Dendritic cell treated with granulocyte-macrophage colony-stimulating factor and Interleukin-4, amounts not matched to agents 40 ng/mL and 50 ng/mL, for 4 days (primary cell): ENCODE measurements around the gene FYCO1.

Experiments
- H3K27ac Mint-ChIP-seq: one replicate; pipeline ENCODE4 v1.8.0; 2022; ENCODE audit warnings: mild to moderate bottlenecking, mixed read lengths
- H3K27me3 Mint-ChIP-seq: one replicate; pipeline ENCODE4 v1.8.0; 2022; ENCODE audit warnings: mild to moderate bottlenecking, mixed read lengths
- H3K36me3 Mint-ChIP-seq: one replicate; pipeline ENCODE4 v1.8.0; 2022; ENCODE audit warnings: low read depth, mixed read lengths
- H3K4me1 Mint-ChIP-seq: one replicate; pipeline ENCODE4 v1.8.0; 2022; ENCODE audit warnings: low read depth, mixed read lengths
- H3K4me3 Mint-ChIP-seq: one replicate; pipeline ENCODE4 v1.8.0; 2022; ENCODE audit warnings: mild to moderate bottlenecking, moderate library complexity, mixed read lengths
- H3K9me3 Mint-ChIP-seq: one replicate; pipeline ENCODE4 v1.8.0; 2022; ENCODE audit warnings: mixed read lengths
- intact Hi-C: fragments of 100-400 bp; cut with micrococcal nuclease; formaldehyde crosslinking; loops from one replicate; pipeline ENCODE4 v1.15.0; 2022

FYCO1 gene

GRCh38 chr3:45933591-45933990 is 62.0 kb downstream of the FYCO1 start:
- H3K4me3 Mint-ChIP-seq: no peak overlapping the region
- H3K27me3 Mint-ChIP-seq: no peaks in the 10 kb centered on the region
- intact Hi-C loops: loop anchor here (10.0 kb wide), 1 partner anchor 281 kb away; no protein-coding TSS in a partner anchor
- H3K9me3 Mint-ChIP-seq: no peaks in the 10 kb centered on the region
- peaks cover 77% of the 10 kb centered on the region for H3K36me3 Mint-ChIP-seq
- peaks cover 9% of the 10 kb centered on the region for H3K4me1 Mint-ChIP-seq
- no peak overlapping the region for H3K27ac Mint-ChIP-seq

- Mint-ChIP-seq H3K27me3 (no peaks in the 10 kb centered on the region), H3K4me1 (peaks cover 9% of the 10 kb centered on the region), H3K4me3 (no peak overlapping the region), H3K36me3 (peaks cover 78% of the 10 kb centered on the region), H3K27ac (no peak overlapping the region), H3K9me3 (no peaks in the 10 kb centered on the region)
- intact Hi-C loops: loop anchor here (10.0 kb wide), 1 partner anchor 283 kb away; no protein-coding TSS in a partner anchor
These were observed 63.5 kb downstream of the FYCO1 start for GRCh38 chr3:45932112-45932511.

GRCh38 chr3:45931496-45931895 is 64.1 kb downstream of the FYCO1 start:
- Mint-ChIP-seq H3K4me1 (peaks cover 9% of the 10 kb centered on the region), H3K27me3 (no peaks in the 10 kb centered on the region), H3K27ac (no peak overlapping the region), H3K4me3 (no peak overlapping the region), H3K36me3 (peaks cover 78% of the 10 kb centered on the region), H3K9me3 (no peaks in the 10 kb centered on the region)
- intact Hi-C loops: loop anchor here (10.0 kb wide), 1 partner anchor 283 kb away; no protein-coding TSS in a partner anchor

GRCh38 chr3:45929042-45929679 is 66.5 kb downstream of the FYCO1 start:
- Mint-ChIP-seq H3K9me3 (no peaks in the 10 kb centered on the region), H3K4me3 (no peak overlapping the region), H3K27me3 (no peaks in the 10 kb centered on the region), H3K36me3 (peaks cover 75% of the 10 kb centered on the region), H3K27ac (no peak overlapping the region), H3K4me1 (peaks cover 9% of the 10 kb centered on the region)
- intact Hi-C loops: loop anchor here (1.0 to 5.0 kb wide), 2 partner anchors 168 to 417 kb away; no protein-coding TSS in a partner anchor

DNA sequence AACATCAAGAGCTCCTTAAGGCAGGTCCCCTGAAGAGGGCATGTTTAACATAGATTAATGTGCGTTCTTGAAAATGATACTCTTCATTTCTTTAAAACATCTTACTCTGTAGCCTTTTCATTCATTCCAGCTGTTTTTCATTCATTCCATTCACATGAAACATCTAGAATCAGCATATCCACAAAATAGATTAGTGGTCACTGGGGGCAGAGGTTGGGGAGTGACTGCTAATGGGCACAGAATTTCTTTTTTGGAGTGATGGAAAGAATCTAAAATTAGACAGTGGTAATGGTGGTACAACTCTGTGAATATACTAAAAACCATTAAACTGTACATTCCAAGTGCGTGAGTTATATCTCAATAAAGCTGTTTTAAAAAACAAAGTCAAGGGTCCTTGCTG is 67.7 kb downstream of the FYCO1 start:
- intact Hi-C loops: loop anchor here (5.0 kb wide), 1 partner anchor 416 kb away; no protein-coding TSS in a partner anchor
- Mint-ChIP-seq H3K27ac (no peak overlapping the region), H3K27me3 (no peaks in the 10 kb centered on the region), H3K4me1 (peaks cover 9% of the 10 kb centered on the region), H3K9me3 (no peaks in the 10 kb centered on the region), H3K4me3 (no peak overlapping the region), H3K36me3 (peaks cover 79% of the 10 kb centered on the region)

DNA sequence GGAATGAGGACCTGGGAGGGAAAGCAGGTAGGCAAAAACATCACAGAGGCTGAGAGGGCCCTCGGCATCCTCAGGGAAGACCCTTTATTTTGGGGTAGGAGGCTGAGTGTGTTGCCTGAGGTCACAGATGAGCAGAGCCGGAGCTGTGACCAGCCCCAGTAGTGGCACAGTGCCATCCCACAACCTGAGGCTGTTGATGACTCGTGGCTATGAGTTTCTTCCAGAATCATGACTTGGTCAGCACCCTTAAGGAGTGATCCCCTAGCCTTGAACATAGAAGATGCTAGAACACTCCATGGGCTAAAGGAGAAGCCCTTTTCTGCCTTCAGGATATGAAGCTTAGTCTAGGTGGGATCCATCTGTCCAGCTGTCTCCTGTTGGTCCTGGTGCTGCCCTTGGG is 71.9 kb downstream of the FYCO1 start:
- H3K4me1 Mint-ChIP-seq: no peaks in the 10 kb centered on the region
- intact Hi-C loops: no loop called here
- H3K9me3 Mint-ChIP-seq: no peaks in the 10 kb centered on the region
- no peaks in the 10 kb centered on the region for H3K27me3 Mint-ChIP-seq
- no peak overlapping the region for H3K27ac Mint-ChIP-seq
- H3K4me3 Mint-ChIP-seq: no peak overlapping the region
- peaks cover 84% of the 10 kb centered on the region for H3K36me3 Mint-ChIP-seq

DNA sequence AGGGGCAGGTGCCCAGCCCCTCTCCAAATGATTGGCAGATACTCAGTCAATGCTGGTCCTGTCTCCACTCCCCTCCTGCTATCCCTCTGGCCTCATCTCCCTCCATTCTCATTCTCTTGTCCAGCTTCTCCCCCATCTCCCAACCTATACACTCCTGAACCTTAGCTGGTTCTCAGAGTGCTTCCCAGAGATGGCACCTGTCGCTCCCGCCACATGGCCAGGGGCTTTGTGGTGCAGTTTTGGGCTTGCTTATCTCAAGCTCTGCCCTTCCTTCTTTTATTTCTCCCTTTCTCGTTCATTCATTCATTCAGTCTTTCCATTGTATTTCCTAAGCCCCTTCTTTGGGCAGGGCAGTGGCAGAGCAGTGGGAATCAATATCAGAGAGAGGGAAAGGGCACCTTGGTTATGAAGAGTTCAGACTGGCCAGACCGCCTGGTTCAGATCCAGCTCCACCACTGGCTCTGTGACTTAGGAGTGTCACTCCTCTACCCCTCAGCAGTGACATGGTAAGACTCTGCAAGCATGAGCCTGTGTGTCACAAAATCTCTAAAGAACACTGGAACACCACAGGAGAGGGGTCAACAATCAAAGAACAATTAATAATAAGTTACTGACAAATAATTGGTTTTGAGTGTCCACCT is 72.6 kb downstream of the FYCO1 start:
- Mint-ChIP-seq H3K36me3 (peaks cover 82% of the 10 kb centered on the region), H3K4me1 (no peaks in the 10 kb centered on the region), H3K4me3 (no peak overlapping the region), H3K27ac (no peak overlapping the region), H3K27me3 (no peaks in the 10 kb centered on the region), H3K9me3 (no peaks in the 10 kb centered on the region)
- intact Hi-C loops: no loop called here

- H3K9me3 Mint-ChIP-seq: no peaks in the 10 kb centered on the region
- no peaks in the 10 kb centered on the region for H3K4me1 Mint-ChIP-seq
- intact Hi-C loops: no loop called here
- H3K27me3 Mint-ChIP-seq: no peaks in the 10 kb centered on the region
- peaks cover 71% of the 10 kb centered on the region for H3K36me3 Mint-ChIP-seq
- H3K4me3 Mint-ChIP-seq: no peak overlapping the region
- H3K27ac Mint-ChIP-seq: no peak overlapping the region
These were observed 73.6 kb downstream of the FYCO1 start for GRCh38 chr3:45922039-45922326.

DNA sequence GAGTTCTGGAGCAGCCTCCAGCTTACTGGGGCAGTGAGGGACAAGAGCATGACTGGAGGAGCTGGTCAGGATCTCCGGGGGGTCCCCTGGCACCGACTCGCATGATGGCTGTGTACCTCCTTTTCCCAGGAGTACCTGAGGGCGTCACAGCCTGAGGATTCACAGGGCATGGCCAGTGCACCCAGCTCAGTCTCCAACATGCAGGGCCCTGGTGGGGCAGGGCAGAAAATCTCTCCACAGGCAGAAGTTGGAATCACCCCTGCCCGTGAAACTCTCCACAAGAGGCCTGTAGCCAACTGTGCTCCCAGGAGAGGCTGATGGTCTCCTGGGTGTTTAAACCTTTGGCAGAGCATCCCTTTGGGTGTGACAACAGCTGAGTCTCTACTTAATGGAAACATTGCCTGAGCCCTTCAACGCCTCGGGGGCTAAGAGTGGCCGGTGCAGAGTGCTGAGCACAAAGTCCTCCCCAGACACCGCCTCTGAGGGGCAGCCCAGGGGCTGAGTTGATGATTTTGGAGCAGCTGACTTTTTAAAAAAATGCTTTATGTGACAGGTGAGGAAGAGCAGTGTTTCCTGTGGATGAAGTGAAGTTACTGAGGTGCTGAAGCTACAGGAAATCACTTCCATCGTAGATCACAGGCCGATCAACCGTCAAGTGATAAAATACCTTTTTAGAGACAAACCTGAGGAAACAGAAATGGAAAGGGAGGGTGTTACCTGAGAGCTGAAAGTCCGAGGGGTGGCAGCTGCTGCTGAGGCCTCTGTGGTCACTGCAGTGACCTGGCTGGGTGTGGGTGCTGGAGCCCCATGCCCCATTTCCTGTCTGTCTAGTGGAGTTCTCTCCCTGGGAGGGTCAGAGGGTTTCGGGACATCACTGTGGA is 74.2 kb downstream of the FYCO1 start:
- H3K36me3 Mint-ChIP-seq: peaks cover 65% of the 10 kb centered on the region
- H3K4me1 Mint-ChIP-seq: no peaks in the 10 kb centered on the region
- intact Hi-C loops: no loop called here
- H3K9me3 Mint-ChIP-seq: no peaks in the 10 kb centered on the region
- H3K27me3 Mint-ChIP-seq: no peaks in the 10 kb centered on the region
- no peak overlapping the region for H3K4me3 Mint-ChIP-seq
- H3K27ac Mint-ChIP-seq: no peak overlapping the region

- Mint-ChIP-seq H3K4me3 (no peak overlapping the region), H3K9me3 (no peaks in the 10 kb centered on the region), H3K4me1 (peaks cover 8% of the 10 kb centered on the region), H3K27me3 (no peaks in the 10 kb centered on the region), H3K36me3 (peaks cover 31% of the 10 kb centered on the region), H3K27ac (no peak overlapping the region)
- intact Hi-C loops: no loop called here
These were observed 78.3 kb downstream of the FYCO1 start for GRCh38 chr3:45917146-45917898.

DNA sequence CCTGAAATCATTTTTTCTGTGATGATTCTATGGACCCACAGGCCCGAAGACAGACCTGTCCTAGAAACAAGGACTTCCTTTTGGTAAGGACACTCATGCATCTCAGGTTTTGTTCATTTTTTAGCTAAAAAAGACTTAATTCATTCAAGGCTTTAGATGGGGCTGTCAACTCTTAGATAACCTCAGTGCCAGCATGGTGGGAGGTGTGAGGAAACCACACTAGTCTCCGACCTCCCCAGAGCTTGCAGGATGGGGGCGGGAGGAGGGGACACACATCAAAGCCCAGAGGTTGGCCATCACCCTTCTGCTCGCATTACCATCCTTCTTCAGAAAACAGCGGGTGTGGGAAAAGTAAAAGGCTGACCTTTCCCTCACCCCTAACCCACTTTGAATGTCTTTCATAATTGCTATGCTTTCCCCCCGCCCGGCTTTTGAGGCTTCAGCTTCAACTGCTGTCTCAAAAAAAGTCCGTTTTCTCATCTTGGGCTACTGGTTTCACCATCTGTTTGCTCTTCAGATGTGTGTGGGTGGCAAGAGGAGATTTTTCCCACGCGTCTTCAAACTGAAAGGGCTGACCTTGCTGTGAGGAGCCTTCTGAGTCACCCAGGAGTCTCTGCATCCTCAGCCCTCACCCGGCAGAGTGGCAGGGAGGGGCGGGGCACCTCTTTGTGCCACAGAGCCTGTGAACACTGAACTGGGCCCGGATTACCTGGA is 79.9 kb downstream of the FYCO1 start:
- Mint-ChIP-seq H3K4me3 (no peak overlapping the region), H3K9me3 (no peaks in the 10 kb centered on the region), H3K27ac (no peak overlapping the region), H3K27me3 (no peaks in the 10 kb centered on the region), H3K4me1 (peaks cover 8% of the 10 kb centered on the region), H3K36me3 (peaks cover 15% of the 10 kb centered on the region)
- intact Hi-C loops: no loop called here

DNA sequence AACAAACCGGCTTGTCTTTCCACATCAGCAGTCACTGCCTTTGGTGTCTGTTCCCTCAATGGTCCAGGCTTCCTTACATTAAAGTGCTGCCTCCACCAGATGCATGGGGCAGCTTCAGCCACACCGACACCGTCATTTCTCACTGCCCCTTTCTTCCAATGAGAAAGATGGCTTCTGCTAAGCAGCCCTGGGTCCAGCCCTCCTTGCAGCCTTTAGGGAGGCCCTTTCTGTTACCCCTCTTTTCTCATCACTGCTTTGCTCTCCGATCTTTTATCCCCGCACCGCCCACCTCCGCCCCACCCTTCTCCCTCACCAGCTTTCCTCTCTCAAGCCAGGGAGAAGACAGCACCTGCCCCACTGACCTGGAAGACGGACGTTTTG is 80.6 kb downstream of the FYCO1 start:
- H3K4me3 Mint-ChIP-seq: no peak overlapping the region
- peaks cover 8% of the 10 kb centered on the region for H3K4me1 Mint-ChIP-seq
- intact Hi-C loops: no loop called here
- H3K27ac Mint-ChIP-seq: no peak overlapping the region
- no peaks in the 10 kb centered on the region for H3K9me3 Mint-ChIP-seq
- peaks cover 9% of the 10 kb centered on the region for H3K36me3 Mint-ChIP-seq
- no peaks in the 10 kb centered on the region for H3K27me3 Mint-ChIP-seq

DNA sequence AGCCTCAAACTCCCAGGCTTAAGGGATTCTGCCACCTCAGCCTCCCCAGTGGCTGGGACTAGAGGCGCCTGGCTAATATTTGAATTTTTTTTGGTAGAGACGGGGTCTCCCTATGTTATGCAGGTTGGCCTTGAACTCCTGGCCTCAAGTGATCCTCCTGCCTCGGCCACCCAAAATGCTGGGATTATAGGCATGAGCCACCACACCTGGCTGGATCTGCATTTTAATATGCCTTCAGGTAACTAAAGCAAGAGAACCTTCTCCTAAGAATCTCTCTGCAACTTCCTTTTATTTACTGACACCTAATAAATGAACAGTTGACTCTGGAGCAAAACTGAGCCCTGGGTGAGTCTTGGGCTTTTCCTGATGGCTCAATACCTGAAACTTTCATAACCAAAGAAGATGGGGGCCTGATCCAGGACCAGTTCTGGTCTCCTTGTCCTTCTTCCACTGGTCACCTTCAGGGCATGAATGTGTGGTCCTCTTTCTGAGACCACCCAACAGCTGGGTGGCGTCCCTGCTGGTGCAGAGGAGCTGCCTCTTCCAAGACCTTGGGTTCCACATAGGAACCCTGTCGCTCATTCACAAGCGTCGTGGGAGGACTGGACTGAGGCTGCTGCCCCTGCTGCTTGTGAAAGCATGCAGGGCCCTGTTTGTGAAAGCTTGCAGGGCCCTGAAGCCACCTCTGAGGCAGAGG is 81.1 kb downstream of the FYCO1 start:
- Mint-ChIP-seq H3K27me3 (no peaks in the 10 kb centered on the region), H3K9me3 (no peaks in the 10 kb centered on the region), H3K27ac (no peak overlapping the region), H3K4me1 (peaks cover 8% of the 10 kb centered on the region), H3K4me3 (no peak overlapping the region), H3K36me3 (peaks cover 8% of the 10 kb centered on the region)
- intact Hi-C loops: no loop called here
